COLO668 (cell line): ENCODE results near the gene HRCT1.
"Not testable (repeated sequence)": the region's sequence is repeated elsewhere in the genome, so short reads cannot be mapped to it uniquely, and the experiment has no call there.

ENCODE experiments used
- DNase-seq: peaks from one replicate; lab custom pipeline; 2025; ENCODE audit not compliant: unreplicated experiment; lab: John Stamatoyannopoulos, UW

HRCT1 gene

DNA sequence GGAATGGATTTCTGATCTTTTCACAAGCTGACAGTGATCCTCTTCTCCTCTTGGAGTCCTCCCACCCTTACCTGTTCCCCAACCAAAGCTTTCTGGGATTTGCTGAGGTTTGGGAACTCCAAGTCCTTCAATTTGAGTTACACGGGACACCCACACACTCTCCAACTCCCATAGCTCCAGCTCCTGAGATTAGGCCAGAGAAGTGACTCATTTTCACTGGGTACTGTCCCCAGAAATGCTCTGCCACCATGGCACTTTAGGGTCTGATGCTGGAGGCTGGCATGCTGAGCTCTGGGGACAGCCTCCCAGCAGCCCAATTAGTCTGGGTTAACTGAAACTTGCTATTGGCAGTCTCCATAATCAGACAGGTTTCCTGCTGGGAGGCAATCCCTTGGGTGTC lies 14.0 kb upstream of the HRCT1 start:
- no peak for DNase-seq

DNA sequence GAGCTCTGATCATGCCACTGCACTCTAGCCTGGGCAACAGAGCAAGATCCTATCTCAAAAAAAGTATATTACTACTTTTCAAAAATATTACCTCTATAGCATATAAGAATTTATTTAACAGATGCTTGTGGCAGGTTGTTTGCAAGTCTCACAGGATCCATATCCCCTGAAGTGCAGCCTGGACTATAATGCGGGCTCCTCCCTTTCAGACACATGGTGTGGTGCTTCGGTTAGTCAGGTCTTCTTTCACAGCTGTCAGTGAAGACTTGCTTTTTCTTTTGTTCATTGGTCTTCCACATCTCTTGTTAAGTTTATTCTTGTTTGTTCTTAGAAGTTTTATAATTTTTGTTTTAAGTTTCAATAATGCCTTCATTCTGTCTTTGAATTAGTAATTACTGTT lies 9.4 kb upstream of the HRCT1 start:
- DNase-seq: no peak

DNA sequence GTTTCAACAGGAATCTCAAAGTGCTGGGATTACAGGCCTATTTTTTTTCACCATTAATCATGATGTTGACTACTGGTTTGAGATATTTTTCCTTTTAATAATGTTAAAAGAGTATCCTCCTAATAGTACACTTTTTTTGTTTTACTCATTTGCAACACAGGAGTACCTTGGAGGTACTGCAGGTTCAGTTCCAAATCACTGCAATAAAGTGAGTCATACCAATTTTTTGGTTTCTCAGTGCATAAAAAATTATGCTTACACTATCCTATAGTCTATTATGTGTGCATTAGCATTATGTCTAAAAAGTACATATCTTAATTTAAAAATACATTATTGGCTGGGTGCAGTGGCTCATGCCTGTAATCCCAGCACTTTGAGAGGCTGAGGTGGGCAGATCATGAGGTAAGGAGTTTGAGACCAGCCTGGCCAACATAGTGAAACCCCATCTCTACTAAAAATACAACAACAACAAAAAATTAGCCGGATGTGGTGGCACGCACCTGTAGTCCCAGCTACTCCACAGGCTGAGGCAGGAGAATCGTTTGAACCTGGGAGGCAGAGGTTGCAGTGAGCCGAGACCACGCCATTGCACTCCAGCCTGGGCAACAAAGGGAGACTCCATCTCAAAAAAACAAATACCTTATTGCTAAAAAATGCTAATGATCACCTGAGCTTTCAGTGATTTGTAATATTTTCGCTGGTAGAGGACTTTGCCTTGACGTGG lies 8.5 kb upstream of the HRCT1 start:
- DNase-seq: not testable (repeated sequence)

DNA sequence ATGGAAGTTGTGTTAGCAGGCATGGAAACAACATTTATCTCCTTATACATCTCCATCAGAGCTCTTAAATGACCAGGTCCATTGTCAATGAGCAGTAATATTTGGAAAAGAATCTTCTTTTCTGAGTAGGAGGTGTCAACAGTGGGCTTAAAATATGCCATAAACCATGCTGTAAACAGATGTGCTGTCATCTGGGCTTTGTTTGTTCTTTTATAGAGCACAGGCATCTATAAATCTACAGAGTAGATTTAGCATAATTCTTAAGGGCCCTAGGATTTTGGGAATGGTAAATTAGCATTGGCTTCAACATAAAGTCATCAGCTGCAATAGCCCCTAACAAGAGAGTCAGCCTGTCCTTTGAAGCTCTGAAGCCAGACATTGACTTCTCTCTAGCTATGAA lies 7.7 kb upstream of the HRCT1 start:
- no peak for DNase-seq

DNA sequence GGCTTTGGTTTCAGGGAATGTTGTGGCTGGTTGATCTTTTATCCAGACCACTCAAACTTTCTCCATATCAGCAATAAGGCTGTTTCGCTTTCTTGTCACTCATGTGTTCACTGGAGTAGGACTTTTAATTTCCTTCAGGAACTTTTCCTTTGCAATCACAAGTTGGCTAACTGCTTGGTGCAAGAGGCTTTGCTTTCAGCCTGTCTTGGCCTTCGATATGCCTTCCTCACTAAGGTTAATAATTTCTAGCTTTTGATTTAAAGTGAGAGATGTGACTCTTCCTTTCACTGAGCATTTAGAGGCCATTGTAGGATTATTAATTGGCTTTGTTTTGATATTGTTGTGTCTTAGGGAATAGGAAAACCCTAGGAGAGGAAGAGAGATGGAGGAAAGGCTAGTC lies 7.0 kb upstream of the HRCT1 start:
- no peak for DNase-seq

DNA sequence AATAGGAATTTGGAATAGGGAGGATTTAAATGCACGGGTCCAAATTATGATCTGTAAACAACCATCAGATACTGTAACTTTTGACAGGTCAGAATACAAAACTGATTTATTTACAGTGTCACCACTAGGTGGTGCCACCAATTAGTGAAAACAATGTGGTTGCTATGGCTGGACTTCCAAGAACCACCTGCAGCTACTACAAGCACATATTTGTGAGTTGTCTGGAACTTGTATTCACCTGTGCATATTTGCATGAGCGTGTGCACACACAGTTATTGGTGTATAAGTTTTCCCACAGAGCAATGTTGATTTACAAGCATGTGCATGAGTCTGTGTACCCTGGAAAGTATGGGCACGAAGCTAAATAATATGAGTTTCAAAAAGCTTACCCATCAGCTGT lies 3.0 kb upstream of the HRCT1 start:
- peak; percentile 12 for DNase-seq

DNA sequence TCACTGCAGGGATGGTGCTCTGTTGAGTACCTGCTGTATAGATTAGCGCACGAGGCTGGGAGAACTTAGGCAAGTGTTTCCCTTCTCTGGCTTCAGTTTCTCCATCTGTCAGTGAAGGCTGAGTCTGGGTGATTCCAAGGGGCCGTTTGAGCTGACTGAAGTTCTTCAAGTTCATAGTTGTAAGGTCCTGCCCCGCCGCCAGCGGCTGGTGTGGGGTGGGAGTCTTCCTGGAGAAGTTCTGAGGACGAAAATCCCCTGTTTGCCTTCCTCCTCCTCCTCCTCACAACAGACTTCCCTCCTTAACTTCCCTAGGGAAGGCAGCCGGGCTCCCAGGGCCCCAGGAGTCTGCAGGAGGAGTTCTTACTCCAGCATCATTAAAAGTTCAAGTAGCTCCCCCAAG lies 1.7 kb upstream of the HRCT1 start:
- no peak for DNase-seq

DNA sequence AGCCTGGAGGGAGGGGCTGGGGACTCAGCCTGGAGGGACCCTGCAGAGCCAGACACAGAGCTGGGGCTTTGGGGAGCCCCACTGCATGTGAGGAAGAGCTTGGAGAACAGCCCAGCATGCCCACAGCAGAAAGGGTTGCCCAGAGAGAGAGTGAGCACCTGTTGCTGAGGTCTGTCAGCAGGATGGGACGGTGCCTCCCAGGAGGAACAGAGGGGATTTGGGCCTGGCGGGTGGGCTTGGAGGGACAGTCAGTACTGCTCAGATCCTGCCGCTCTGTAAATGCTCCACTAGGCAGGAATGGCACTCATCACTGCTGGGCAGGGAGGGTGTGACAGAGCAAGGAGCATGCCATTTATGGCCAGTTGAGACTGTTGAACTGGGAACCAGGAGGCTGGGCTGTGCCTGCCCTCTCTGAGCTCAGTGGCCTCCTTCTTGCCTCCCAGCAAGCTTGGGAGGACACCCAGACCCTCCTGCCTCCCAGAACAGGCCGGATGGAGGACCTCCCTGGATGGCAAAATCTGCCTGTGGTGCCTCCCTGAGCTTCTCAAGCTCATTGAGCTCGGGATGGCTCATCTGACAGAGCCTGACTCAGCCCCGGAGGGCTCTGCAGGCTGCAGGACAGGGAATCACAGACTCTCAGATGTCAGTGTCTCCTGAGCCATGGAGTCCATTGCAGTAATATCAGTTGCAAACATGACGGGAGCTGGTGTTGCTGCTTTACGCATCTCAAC lies 786 bp upstream of the HRCT1 start:
- DNase-seq: no peak

DNA sequence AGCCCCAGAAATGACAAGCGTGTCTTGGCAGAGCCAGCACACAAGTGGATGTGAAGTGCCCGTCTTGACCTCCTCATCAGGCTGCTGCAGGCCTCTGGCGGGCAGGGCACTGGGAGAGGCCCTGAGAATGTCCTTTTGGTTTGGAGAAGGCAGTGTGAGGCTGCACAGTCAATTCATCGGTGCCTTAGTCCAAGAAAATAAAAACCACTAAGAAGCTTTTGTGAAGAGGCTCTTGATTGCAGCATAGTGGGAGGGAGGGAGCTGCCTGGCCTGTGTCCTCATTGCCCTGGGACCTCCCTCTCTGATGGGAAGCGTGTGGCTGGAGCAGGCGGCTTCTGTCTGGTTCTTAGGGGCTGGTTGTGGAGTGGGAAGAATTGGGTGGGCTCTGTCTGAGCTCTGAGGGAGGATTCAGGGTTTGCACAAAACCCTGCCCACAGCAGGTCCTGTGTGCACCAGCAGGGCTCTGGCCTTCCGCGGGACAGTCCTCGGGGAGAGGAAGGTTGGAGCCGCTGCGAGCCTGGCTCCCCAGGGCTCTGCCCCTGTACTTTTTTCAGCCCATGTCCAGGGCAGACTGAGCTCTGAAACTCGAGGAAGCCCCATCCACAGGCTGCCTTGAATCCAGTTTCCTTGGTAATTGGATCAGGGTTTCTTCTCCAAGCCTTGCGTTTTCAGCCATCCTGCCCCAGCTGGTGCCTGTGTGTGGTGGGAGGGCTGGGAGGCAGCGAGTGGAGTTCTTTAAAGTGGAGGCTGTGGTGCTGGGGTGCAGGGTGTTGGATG lies 1.1 kb downstream of the HRCT1 start:
- no peak for DNase-seq

DNA sequence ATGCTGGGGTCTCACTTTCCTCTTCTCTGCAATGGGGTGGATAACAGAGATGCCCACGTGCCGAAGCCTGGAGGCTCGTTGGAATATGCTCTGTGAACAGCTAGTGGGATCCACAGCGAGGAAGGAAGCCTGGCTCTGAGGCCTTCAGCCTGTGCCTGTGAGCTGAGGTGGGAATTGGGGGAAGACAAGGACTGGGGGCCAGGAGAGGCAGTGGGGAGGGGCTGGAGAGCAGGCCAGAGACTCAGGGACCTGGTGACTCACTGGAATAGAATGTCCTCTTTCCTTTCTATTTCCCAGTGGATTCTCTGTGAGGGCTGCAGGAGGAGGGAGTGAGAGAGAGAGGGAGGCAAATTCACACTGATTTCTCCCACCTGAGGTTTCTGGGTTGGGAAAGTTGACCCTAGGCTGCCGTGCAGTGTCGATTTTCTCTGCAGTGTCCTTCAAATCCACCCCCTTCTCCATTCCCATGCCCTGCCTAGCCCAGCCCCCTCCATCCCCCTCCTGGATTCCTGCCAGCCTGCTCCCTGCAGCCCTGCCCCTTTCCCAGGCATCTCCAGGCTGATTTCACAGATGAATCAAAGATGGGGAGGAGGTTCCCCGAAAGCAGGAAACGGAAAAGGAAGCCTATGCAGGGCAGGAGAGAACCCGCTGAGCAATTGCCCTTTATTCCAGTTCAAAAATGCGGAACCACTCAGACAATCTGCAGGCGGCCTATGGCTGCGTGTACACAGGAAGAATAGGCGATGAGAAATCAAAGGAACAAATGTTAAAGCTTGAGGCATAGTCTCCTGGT lies 1.9 kb downstream of the HRCT1 start:
- no peak for DNase-seq

DNA sequence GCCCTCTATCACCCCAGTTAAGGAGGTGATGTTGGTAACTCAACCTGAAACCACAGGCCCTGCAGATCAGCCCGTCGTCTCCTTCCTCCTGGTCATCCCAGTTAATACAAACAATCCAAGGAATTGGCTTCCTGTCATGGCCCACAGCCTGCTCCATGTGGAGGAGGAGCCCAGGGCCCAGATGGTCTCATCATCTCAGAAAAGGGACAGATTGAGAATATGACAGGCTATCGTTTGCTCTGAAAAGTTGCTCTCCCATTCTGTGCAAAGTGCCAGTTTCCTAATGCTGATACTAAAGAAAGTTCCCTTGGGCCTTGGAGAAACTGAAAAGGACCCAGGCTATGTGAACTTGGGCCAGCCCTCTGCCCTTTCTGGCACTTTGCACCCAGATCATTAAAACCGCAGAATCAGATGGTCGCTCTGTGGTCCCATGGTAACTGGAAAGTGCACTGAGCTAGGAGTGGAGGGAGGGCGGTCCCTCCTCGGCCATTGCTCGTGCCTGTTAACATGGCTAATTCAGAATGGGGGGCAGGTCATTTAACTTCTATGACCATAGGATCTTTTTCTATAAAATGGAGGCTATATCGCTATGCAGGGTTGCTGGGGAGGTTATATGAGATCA lies 2.6 kb downstream of the HRCT1 start:
- no peak for DNase-seq

DNA sequence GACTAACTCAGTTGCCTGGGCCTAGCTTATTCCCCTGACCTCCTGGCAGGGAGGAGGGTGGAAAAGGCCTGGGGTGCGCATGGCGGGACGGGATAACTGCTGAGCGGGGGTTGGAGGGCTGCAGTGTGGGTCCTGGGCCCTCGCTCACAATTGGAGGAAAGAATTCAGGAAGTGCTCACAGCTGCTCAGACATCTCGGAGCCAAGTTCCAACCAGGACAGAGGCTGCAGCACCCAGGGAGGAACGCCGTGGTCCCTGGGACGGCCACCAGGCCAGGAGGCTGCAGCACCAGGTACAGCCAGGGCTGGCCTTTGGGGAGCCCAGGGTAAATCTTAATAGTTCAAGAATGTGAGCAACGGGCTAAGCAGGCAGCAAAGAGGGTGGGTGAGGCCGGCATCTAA lies 3.3 kb downstream of the HRCT1 start, which contains the start of gene SPAAR:
Gene SPAAR, plus strand, starts transcription at position 217 of the 400 bp plus-strand sequence. CDS start 974 bp downstream, outside the sequence.
- DNase-seq: no peak

DNA sequence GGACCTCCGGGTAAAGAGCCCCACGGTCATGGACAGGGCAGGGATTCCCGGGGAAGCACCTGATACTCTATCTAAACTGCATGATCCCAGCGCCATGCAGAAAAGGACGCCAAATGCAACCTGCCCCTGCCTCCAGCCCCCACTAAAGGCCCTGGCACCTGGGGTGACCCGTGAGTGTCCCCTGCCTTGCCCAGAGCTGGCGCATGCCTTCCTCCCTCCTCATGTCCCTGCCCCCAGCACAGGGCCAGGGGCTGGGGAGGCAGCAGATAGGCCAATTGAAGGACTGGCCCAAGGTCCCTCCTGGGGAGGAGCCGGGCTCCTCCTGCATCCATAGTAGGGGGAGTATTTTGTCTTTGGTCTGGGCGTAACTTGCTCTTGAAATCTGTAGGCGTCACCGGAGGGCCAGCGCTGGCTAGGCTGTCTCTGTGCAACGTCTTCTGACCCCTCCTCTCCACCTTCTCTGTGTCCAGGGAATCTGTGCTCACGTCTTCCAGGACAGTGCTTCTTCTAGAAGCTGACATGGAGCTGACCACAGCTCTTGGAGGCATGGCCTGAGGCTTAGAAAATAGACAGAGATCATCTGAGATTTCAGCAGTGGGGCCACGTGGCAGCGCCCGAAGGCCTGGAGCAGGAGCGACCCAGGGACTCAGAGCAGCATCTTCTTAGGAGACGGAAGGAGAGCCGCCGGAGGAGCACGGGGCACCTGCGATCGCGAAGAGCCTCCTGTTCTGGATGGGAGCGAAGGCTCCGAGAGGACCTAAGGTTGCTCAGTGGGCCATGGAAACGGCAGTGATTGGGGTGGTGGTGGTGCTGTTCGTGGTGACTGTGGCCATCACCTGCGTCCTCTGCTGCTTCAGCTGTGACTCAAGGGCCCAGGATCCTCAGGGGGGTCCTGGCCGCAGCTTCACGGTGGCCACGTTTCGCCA lies 3.9 kb downstream of the HRCT1 start:
- no peak for DNase-seq

DNA sequence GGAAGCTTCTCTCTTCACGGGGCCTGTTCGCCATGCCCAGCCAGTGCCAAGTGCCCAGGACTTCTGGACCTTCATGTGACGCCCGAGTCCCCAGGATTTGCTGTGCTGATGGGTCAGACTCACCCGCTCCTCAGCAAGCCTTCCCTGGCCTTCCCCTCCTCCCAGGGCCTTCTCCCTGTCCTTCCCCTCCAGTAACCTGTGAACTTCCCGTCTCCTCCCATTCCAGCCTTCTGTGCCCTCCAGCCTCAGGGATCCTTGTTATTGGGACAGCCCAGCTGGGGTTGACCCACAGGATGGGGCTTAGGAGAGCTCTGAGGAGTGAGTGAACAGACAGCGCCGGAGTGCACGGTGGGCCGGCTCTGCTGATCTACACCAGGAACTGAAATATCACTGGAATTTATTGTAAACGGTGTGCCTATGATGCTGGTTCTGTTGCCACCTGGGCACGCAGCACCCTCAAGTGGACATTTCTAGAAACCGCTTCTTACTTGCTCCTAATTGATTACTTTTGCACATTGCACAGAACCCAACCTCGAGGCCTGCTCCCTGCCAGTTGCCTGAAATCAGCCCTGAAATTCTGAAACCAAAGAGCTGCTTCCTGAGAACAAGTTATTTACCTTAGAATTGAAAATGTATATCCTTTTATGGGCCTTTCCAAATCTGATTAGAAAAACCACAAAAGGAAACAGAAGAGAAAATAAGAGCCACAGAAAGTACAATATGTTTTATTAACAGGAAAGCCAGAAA lies 4.8 kb downstream of the HRCT1 start:
- peak; percentile 28 for DNase-seq

DNA sequence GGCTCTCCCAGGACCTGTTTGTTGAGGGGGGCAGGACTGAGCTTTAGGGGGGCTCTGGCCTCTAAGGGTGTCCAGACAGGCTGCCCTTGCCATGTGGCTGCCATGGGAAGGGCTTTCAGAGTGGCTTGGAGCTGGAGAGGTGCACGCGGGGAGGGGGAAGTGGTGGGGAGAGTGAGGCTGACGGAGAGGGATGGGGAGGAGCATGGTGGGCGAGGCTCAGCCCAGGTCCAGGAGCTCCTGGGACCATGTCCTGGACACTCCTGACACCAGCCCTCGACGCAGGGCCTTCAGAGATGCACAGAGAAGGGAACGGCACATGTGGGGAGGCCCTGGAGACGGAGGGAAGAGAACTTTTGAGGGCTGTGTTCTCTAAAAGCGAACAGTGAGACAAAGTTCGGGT lies 5.7 kb downstream of the HRCT1 start:
- no peak for DNase-seq

DNA sequence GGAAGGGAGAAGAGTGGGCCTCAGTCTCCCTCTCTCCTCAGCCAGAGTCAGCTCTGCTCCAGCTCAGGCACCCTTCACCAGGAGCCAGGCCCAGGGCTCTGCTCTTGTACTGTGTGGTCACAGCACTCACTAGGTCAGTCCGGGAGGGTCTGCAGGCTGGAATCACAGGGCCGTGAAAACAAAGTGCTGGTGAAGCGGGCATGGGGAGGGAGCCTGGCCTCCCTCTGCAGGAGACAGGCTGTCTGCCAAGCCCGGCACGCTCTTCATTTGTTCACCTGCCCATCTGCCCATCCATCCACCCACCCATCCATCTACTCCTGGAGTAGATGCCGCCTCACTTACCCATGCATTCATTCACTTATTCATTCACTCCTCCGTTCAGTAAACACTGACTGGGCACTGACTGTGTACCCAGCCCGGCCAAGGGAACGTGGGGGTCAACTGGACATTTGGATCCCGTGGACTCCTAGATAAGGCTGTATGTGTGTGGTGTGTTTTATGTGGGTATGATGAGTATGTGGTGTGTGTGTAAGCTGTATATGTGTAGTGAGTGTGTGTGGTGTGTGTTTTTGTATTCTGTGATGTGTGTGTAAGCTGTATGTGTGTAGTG lies 6.9 kb downstream of the HRCT1 start:
- no peak for DNase-seq

DNA sequence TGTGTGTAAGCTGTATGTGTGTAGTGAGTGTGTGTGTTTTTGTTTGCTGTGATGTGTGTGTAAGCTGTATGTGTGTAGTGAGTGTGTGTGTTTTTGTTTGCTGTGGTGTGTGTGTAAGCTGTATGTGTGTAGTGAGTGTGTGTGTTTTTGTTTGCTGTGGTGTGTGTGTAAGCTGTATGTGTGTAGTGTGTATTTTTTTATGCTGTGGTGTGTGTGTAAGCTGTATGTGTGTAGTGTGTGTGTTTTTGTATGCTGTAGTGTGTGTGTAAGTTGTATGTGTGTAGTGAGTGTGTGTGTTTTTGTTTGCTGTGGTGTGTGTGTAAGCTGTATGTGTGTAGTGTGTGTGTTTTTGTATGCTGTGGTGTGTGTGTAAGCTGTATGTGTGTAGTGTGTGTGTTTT lies 7.4 kb downstream of the HRCT1 start:
- DNase-seq: not testable (repeated sequence)

DNA sequence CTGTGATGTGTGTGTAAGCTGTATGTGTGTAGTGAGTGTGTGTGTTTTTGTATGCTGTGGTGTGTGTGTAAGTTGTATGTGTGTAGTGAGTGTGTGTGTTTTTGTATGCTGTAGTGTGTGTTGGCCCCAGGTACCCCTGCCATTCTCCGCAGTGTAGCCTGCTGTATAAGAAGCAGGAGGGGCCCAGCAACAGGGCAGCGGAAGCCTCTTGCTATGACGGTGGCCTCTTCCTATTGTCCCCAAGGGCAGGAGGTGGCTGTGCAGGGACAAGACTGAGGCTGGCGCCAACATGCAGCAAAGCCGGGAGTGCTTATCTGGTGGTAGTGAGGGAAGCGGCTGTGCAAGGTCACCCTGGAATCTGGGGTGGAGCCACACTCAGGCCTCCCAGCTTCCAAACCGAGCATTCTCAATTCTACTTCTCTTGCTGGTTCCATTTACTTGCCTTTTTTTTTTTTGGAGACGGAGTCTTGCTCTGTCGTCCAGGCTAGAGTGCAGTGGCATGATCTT lies 8.4 kb downstream of the HRCT1 start:
- no peak for DNase-seq
